Hematopoietic multipotent progenitor cell (in vitro differentiated cells): ENCODE results near the gene HYAL1. TPM values are rescaled to one million over a fixed set of nuclear protein-coding genes. Genes with fewer than 3 reads are reported as not detected.
A peak's percentile ranks its signal among the peaks of the same experiment; 100 is the strongest.

ENCODE experiments used
- DNase-seq, 3 donors: peaks; one replicate each; pipeline ENCODE4 v3.0.0-alpha.2; 2011 to 2015; ENCODE audit warnings: low read depth in 2 of 3, low spot score in 2 of 3
- total RNA-seq: library from RNA; depleted of rRNA; stranded (reverse); fragments of >200 nt; gene quantifications from one replicate; pipeline ENCODE4 v1.2.3, GENCODE V29; 2012

HYAL1 gene
- total RNA-seq, 1 donor, result 0.27 TPM

DNA sequence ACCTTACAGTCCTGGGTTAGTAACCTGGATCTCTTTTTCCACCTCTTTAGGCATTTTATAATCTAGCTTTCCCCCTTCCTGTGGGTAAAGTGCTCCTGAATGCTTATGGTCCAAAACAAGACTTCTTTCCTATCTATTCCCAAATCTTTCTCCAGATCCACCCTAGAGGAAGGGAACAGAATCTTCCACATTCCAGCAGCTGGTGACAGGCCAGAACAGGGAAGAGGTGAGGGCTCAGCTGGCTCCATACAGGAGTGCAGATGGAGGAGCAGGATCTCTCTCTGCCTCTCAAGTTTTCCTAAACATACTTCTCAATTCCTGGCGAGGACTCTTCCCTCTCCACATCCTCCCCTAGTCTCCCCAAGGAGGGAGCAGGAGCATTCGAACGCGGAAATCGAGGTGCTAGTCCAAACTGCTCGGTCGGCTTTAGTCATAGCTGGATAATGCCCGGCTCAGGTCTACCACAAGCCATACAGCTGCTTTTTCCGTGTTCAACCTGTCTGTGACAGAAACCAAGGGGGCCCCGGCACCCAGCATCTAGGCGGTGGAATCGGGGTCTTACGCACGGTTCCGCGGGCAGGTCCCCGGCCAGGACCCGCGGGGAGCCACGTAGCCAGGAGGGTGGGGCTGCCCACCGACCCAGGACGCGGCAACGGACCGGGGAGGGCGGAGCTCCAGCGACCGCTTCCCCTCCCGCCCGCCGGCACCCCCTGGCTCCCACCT lies 33.2 kb upstream of the HYAL1 start:
- DNase-seq, result no peak

- DNase-seq, result no peak
These were observed 31.1 kb upstream of the HYAL1 start for GRCh38 chr3:50334339-50335075.

DNA sequence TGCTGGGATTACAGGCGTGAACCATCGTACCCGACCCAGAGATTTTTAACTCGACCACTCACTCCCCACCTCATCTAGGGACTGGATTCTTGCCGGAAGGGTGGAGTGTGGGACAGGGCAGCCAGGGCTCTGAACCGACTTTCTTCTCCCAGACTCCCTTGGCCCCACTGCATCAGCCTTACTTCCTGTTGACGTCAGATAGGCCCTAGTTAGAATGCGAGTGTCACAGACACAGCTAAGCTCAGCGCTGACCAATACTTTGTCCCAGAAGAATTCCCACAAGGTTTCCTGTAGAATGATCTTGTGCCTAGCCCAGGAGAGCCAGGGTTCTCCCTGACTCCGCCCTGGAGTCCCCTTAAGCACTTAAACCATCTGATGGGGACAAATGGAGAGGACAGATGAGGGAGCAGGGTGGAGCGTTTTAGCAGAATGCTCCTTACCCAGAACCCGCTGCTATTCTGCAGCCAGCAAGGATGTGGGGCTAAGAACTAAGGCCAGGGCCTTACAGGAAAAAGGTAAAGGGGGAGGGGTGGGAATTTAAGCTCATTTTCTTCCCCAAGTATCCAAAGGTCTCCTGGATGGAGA lies 30.5 kb upstream of the HYAL1 start:
- no peak for DNase-seq

DNA sequence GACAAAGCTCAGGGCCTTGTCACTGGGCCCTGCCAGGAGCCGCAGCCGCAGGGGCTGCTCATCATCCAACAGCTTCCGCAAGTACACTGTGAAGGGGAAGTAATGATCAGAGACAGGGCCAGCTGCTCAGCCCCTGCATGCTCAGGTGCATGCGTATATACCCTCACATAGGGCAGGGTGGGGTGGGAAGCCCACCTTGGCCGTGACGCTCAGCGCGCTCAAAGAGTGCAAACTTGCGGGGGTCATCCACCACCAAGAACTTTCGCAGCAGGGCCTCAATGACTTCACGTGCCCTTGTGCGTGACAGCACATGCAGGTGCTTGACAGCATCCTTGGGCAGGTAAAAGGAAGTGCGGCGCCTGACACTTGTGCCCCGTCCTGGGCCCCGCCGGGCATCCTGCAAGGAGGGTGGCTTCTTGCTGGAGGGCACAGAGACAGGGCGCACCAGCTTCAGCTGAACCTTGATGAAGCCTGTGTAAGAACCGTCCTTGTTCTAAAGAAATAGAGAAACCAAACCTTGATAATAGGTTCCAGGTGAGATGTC lies 28.1 kb upstream of the HYAL1 start:
- DNase-seq, result no peak

GRCh38 chr3:50330330-50330729 lies 27.0 kb upstream of the HYAL1 start:
- no peak for DNase-seq

DNA sequence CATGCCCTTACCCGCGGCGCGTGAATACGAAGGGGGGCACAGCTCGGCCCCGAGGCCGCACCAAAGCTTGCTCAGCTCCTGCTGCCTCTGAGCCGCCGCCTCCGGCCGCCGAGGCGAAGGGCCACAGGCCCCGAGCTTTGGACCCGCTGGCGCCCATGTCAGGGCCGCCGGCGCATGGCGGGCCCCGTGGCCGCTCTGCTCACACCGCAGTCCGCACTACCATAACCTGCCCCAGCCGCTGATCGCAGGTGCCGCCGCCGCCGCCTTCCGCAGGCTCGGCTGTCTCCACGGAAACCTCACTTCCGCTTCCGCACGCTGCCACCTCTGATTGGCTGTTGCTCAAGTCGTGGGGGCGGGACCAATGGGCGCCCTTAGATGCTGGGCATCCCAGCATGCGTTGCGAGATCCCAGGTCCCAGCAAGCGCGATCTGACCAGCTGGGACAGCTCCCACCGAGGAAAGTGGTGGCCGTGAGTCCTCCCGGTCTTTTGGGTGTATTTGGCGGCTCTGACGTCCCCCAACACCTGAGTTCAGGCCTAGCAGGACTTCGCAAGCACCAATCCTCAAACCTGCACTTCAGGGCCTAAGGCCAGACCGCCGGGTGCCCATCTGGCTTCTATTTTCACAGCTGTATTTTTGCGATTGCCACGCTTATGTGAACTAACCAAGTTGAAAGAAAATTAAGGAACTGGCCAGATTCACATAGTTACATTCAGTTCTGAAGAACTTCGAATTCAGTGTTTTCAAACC lies 24.7 kb upstream of the HYAL1 start, which contains the start of gene TUSC2:
Gene TUSC2 (minus strand): TSS at position 281 of the 749 bp plus-strand sequence. CDS start 124 bp downstream, at position 157.
- peak; percentile 88 to 98 (median 96) for DNase-seq

- DNase-seq, result no peak
These were observed 23.8 kb upstream of the HYAL1 start for GRCh38 chr3:50327129-50327528.

DNA sequence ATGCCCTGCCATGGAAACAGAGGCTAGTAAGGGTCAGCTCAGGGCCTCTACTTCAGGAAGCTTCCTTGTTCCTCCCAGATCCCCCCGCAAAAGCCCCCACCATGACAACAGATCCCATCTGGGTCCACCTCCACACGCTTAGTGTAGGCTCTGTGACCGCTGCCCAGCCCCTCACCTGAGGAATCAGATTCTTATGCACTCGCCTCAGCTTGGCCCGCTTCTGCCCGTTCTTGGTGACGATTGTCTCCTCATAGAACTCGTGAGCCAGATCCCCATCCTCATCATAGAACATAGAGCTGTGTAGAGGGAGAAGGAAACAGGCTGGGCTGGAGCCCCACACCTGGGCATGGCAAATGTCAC lies 22.8 kb upstream of the HYAL1 start:
- no peak for DNase-seq

GRCh38 chr3:50325497-50326181 lies 22.3 kb upstream of the HYAL1 start:
- DNase-seq, result no peak

DNA sequence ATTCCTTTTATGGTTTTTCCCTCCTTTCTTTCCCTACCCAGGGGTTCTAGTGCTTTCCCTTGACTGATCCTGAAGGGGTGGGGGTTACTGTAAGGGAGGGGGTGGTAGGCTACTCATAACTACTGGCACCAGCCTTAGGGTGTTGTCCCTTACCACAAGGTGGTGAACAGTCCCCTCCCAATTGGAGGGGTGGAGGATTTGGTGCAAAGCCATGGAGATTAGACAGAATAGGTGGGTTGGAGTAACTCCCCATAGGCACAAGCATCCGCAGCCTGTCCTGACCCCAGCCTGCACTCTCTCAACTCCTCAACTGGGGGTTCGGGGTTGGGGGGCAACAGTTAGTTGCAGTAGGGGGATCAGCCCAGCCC lies 21.7 kb upstream of the HYAL1 start:
- DNase-seq, result no peak

GRCh38 chr3:50324351-50325112 lies 21.2 kb upstream of the HYAL1 start:
- peak in 2 of 3 donors; percentile 75 to 78 for DNase-seq

- no peak for DNase-seq
These were observed 20.3 kb upstream of the HYAL1 start for GRCh38 chr3:50323614-50324199.

GRCh38 chr3:50323092-50323600 lies 19.8 kb upstream of the HYAL1 start:
- DNase-seq, result no peak

DNA sequence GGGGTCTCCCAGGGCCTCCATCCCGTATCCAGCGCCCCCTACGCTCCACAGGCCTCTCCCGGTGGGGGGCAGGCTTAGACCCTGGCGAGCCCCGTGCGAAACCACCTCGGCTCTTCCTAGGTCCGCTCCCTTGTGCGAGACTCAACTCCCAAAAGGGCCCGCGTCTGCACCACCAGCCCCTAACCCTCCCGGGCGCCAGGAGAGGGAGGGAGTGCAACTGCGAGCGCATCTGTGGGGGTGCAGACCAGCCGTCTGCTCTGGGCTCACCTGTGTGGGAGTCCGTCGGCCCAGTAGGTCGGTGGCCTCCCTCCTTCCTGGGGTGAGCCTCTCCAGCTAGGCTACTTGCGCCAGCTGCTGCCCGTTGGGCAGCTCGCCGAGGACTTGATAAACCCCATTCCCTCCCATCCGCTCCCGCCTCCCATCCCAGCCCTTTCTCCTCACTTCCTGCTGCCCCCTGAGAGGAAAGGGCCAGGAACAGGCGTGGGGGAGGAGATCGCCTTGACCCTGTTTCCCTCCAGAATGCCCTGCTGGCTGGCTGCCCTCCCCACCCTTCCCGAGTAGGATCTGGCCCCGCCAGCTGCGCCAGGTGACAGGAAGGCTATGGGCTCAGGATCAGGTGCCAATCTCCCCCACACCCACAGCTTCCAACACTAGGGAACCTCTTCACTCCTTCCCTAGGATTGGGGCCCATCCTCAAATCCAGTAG lies 19.2 kb upstream of the HYAL1 start, which contains the start of gene HYAL2:
Gene HYAL2 (minus strand): TSS at position 360 of the 706 bp plus-strand sequence. CDS start 2,256 bp downstream, outside the sequence.
- DNase-seq, result no peak

- DNase-seq, result no peak
These were observed 18.7 kb upstream of the HYAL1 start for GRCh38 chr3:50322115-50322385.

- peak; percentile 62 to 92 (median 90) for DNase-seq
These were observed 18.2 kb upstream of the HYAL1 start for GRCh38 chr3:50321336-50322114.

DNA sequence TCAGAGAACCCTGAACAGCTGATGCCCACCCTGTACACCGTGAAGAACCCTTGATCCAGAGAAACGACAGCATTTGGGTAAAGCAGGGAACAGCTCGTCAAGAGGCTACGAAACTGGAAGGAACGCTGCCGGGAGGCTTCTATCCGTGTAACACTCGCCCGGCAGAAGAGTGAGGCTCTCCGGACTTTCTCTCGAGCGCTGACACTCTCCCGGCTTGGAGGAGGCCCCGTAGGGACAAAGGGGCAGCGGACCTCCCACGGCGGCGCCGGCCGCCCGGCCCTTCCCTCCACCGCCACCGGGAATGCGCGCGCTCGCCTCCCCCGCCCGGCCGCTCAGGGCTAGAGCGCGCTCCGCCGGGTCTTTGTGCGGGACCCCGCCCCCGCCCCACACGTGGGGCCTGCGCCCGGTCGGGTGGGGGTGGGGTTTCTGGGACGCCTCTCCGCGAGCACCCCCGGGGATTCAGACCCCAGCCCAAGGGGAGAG lies 17.5 kb upstream of the HYAL1 start:
- DNase-seq, result peak in 2 of 3 donors; percentile 40 to 69
